ENCODE data around the gene CNTNAP5. TPM values are rescaled to one million over a fixed set of nuclear protein-coding genes. Genes with fewer than 3 reads are reported as not detected.

The CNTNAP5 gene
- total RNA-seq, 4 donors from 2014 or later: 0.20 to 1.4 (median 0.68) TPM; not detected in 1

DNA sequence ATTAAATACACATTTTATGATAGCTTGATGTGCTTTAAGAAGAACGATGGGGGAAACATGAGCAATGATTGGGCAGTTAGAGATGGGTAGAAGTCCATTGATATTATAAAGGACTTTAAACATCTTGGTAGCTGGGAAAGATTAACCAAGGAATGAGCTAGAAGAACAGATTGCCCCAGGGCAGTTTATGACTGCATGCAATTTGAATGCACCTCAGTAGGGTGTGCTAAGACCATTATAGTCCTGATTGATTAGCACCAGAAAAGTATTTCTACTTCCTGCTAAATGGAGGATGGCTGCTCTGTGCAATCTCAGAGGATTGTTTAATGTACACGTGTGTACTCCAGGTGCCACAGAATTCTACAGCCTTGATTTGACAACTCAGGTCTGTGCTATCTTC is 641.9 kb downstream of the CNTNAP5 start:
- intact Hi-C loops (cut with DNase I; ENCODE audit: low total_unique reads) (no loop called here), in situ Hi-C loops (cut with MboI; ENCODE audit: low pct_ligation_motif_present in 1 of 4, low pct_unique_long_range_greater_than_20kb in 1 of 4, low sequenced_read_pairs in 3 of 4) (no loop called here)
- no peaks in the 10 kb centered on the region for H3K4me1 ChIP-seq
- no peaks in the 10 kb centered on the region for H3K27me3 ChIP-seq
- no peak overlapping the region for H3K4me3 ChIP-seq
- no peak for DNase-seq
- TF ChIP-seq POLR2A (IDR thresholded peaks at IDR 0.05) (no peak), EP300 (IDR thresholded peaks at IDR 0.05; ENCODE audit: low read depth) (no peak), POLR2AphosphoS5 (IDR thresholded peaks at IDR 0.05) (no peak)
- TF ChIP-seq, protein P1, sequence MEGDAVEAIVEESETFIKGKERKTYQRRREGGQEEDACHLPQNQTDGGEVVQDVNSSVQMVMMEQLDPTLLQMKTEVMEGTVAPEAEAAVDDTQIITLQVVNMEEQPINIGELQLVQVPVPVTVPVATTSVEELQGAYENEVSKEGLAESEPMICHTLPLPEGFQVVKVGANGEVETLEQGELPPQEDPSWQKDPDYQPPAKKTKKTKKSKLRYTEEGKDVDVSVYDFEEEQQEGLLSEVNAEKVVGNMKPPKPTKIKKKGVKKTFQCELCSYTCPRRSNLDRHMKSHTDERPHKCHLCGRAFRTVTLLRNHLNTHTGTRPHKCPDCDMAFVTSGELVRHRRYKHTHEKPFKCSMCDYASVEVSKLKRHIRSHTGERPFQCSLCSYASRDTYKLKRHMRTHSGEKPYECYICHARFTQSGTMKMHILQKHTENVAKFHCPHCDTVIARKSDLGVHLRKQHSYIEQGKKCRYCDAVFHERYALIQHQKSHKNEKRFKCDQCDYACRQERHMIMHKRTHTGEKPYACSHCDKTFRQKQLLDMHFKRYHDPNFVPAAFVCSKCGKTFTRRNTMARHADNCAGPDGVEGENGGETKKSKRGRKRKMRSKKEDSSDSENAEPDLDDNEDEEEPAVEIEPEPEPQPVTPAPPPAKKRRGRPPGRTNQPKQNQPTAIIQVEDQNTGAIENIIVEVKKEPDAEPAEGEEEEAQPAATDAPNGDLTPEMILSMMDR (IDR thresholded peaks at IDR 0.05): no peak
- WGBS, 2 donors (ENCODE audit: low coverage in 1 of 2): 53% methylated on average over 2 of the region's 2 CpGs; no CpG with 5 or more reads in 1 of the 2 donors
- no peaks in the 10 kb centered on the region for H3K9me3 ChIP-seq
- H3K27ac ChIP-seq: no peak overlapping the region
- no peaks in the 10 kb centered on the region for H3K36me3 ChIP-seq

DNA sequence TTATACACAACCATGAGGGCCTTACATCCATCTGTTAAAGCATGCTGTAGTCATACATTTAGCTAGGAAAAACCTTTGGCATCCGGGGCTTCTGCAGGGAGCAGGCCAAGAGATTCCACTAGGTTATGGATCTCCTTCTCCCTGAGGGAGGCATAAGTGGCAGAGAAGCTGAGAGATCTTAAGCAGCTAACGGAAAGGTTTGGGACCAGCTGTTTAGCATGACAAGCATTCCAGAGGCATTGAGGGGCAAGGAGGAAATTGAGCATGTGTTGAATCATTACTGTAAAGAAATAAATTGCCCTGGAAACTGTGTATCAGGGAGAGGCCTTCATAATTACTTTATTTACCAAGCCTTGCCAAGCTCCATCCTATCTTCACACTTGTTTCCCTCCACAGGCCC is 643.1 kb downstream of the CNTNAP5 start:
- 40 to 51% methylated on average over 2 of the region's 2 CpGs for WGBS, 2 donors (ENCODE audit: low coverage in 1 of 2)
- Histone ChIP-seq H3K27me3 (no peaks in the 10 kb centered on the region), H3K9me3 (no peaks in the 10 kb centered on the region), H3K27ac (no peak overlapping the region), H3K36me3 (no peaks in the 10 kb centered on the region), H3K4me3 (no peak overlapping the region), H3K4me1 (no peaks in the 10 kb centered on the region)
- TF ChIP-seq, protein P1 (IDR thresholded peaks at IDR 0.05): no peak
- TF ChIP-seq EP300 (IDR thresholded peaks at IDR 0.05; ENCODE audit: low read depth) (no peak), POLR2AphosphoS5 (IDR thresholded peaks at IDR 0.05) (no peak), POLR2A (IDR thresholded peaks at IDR 0.05) (no peak)
- in situ Hi-C loops (cut with MboI; ENCODE audit: low pct_ligation_motif_present in 1 of 4, low pct_unique_long_range_greater_than_20kb in 1 of 4, low sequenced_read_pairs in 3 of 4) (no loop called here), intact Hi-C loops (cut with DNase I; ENCODE audit: low total_unique reads) (no loop called here)
- no peak for DNase-seq

DNA sequence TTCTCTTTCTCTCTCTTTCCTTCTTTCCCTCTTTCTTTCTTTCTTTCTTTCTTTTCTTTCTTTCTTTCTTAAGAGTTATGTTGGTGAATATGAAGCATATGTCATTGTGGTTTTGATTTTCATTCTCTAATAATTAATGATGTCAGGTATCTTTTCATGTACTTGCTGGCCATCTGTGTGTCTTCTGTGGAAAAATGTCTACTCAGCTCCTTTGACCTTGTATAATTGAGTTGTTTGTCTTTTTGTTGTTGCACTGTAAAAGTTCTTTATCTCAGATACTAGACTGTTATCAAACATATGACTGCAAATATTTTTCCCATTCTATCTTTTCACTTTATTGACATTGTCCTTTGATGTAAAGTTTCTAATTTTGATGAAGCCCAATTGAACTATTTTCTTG is 645.1 kb downstream of the CNTNAP5 start:
- H3K4me3 ChIP-seq: no peak overlapping the region
- H3K9me3 ChIP-seq: no peaks in the 10 kb centered on the region
- intact Hi-C loops (cut with DNase I; ENCODE audit: low total_unique reads) (no loop called here), in situ Hi-C loops (cut with MboI; ENCODE audit: low pct_ligation_motif_present in 1 of 4, low pct_unique_long_range_greater_than_20kb in 1 of 4, low sequenced_read_pairs in 3 of 4) (no loop called here)
- no peak for DNase-seq
- no peaks in the 10 kb centered on the region for H3K4me1 ChIP-seq
- no peaks in the 10 kb centered on the region for H3K27me3 ChIP-seq
- TF ChIP-seq POLR2A (IDR thresholded peaks at IDR 0.05) (no peak), POLR2AphosphoS5 (IDR thresholded peaks at IDR 0.05) (no peak), EP300 (IDR thresholded peaks at IDR 0.05; ENCODE audit: low read depth) (no peak)
- TF ChIP-seq, protein P1 (IDR thresholded peaks at IDR 0.05): no peak
- no peaks in the 10 kb centered on the region for H3K36me3 ChIP-seq
- H3K27ac ChIP-seq: no peak overlapping the region

DNA sequence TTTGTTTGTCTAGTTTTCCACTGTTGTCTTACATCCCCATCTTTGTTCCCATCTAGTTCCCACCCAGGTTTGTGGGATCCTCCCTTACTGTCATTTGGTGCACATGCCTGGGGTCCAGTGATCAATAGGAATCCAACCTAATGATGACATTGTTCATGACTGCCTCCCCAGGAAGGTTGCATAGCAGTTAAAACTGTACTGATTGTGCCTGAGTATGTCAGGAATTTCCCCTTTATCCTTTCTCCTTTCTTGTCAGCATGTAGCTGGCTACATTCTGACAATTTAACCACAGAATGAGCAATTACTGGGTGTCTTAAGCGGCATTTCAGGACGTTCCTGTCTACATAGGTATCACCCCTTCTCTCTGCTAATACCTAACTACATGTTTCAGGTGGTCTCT is 653.0 kb downstream of the CNTNAP5 start:
- no peak for DNase-seq
- no peak for TF ChIP-seq POLR2A (IDR thresholded peaks at IDR 0.05)
- TF ChIP-seq EP300 (IDR thresholded peaks at IDR 0.05; ENCODE audit: low read depth): no peak
- TF ChIP-seq, protein P1 (IDR thresholded peaks at IDR 0.05): no peak
- no peak for TF ChIP-seq POLR2AphosphoS5 (IDR thresholded peaks at IDR 0.05)
- no peaks in the 10 kb centered on the region for H3K27me3 ChIP-seq
- 78 to 80% methylated on average over 1 to 2 of the region's 2 CpGs for WGBS, 2 donors (ENCODE audit: low coverage in 1 of 2)
- H3K9me3 ChIP-seq: no peaks in the 10 kb centered on the region
- H3K36me3 ChIP-seq: no peaks in the 10 kb centered on the region
- H3K4me1 ChIP-seq: no peaks in the 10 kb centered on the region
- in situ Hi-C loops (cut with MboI; ENCODE audit: low pct_ligation_motif_present in 1 of 4, low pct_unique_long_range_greater_than_20kb in 1 of 4, low sequenced_read_pairs in 3 of 4) (no loop called here), intact Hi-C loops (cut with DNase I; ENCODE audit: low total_unique reads) (no loop called here)
- no peak overlapping the region for H3K4me3 ChIP-seq
- no peak overlapping the region for H3K27ac ChIP-seq
